Measurements from ENCODE around the gene CKMT2.

Gene CKMT2

GRCh38 chr5:81216152-81216551 lies 17.0 kb upstream of the CKMT2 start:
- DNase-seq (ENCODE audit: low read depth in 2 of 2), result no peak

GRCh38 chr5:81219389-81219788 lies 13.7 kb upstream of the CKMT2 start:
- no peak for DNase-seq (ENCODE audit: low read depth in 2 of 2)

- DNase-seq (ENCODE audit: low read depth in 2 of 2), result no peak
Observed at GRCh38 chr5:81222285-81222684, 10.8 kb upstream of the CKMT2 start.

- no peak for DNase-seq (ENCODE audit: low read depth in 2 of 2)
Observed at GRCh38 chr5:81225463-81225862, 7.7 kb upstream of the CKMT2 start.

DNA sequence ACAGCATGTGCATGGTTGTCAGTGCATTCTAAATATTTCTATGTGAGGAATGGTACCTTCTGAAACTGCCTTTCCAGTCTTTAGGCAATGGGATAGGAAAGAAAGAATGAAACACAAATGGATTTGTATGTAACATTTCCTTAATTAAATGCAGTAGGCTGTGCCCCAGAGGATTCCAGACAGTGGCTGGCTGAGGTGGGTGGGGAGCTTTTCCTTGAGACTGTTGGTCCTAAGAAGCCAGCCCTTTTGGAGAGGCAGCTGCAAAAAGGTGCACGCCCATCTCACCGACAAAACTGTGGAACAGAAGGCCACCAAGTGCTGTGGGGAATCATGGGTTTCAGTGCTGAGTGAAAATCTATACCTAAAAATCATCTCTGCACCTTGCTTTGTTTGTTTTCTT lies 6.8 kb upstream of the CKMT2 start:
- DNase-seq (ENCODE audit: low read depth in 2 of 2), result no peak

GRCh38 chr5:81226949-81227348 lies 6.2 kb upstream of the CKMT2 start:
- no peak for DNase-seq (ENCODE audit: low read depth in 2 of 2)

- no peak for DNase-seq (ENCODE audit: low read depth in 2 of 2)
Observed at GRCh38 chr5:81228084-81228483, 5.0 kb upstream of the CKMT2 start.

DNA sequence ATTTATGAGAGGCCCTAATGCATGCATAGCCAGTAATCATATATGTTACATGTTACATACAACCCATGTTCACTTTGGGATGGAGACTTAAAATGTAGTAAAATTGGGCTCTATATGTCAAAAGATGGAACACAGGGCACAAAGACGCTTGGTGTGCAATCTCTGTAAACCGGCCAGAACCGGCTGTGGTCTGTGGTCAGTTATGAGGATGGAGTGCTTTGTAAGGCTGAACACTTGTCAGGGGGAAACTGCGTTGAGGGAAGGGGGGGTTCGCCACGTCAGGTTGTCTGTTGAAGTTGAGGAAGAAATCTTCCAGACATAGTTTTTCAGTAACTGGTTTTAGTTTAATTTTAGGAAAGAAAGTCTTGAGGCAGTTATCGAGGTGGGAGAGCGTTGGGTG lies 2.7 kb upstream of the CKMT2 start:
- no peak for DNase-seq (ENCODE audit: low read depth in 2 of 2)

DNA sequence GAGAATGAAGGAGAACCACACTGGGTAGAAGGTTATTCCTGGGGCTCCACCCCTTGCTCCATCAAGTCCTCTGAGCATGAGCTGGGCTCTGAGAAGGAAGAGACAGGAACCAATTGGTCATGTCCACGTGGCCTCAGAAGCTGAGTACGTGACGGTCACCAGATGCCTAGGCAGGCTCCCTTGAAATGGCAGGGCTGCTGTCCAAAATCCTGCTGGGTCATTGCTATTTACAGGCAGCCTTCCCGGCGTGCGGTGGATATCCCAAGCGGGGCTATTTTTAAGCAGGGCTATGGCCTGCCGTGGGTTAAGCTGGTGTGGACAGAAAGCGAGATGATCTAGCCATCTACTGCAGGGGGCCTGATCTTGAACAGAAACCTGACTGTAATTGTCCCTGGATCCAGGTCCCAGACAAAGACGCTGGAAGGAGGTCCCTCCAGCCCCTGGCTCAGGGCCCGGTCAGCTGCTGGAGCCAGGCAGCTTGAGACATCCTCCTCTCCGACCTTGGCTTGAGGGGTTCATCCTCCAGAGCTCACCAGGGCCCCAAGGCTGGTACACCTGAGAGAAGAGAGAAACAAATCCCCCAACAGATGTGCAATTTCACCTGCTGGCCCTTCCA lies 550 bp upstream of the CKMT2 start:
- no peak for DNase-seq (ENCODE audit: low read depth in 2 of 2)

DNA sequence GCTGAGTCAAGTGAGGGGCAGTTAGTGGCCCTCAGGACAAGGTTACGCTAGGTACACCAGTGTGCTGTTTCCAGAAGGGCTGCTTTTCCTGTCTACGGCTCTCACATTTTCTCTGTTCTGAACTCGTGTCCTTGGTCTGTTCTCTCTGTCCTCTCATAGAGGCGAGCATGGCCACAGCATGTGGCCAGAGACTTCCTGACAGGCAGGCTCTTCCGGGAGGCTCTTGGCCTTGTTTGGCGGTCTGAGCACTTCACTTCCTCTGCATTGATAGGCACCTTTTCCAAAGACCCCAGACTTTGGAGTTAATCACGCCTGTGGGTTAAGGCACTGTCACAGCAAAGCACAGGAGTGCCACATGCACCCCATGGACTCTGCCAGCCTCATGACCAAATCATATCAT lies 1.2 kb downstream of the CKMT2 start:
- no peak for DNase-seq (ENCODE audit: low read depth in 2 of 2)

GRCh38 chr5:81234801-81235200 lies 1.7 kb downstream of the CKMT2 start:
- DNase-seq (ENCODE audit: low read depth in 2 of 2), result no peak

GRCh38 chr5:81235287-81236072 lies 2.4 kb downstream of the CKMT2 start:
- no peak for DNase-seq (ENCODE audit: low read depth in 2 of 2)

DNA sequence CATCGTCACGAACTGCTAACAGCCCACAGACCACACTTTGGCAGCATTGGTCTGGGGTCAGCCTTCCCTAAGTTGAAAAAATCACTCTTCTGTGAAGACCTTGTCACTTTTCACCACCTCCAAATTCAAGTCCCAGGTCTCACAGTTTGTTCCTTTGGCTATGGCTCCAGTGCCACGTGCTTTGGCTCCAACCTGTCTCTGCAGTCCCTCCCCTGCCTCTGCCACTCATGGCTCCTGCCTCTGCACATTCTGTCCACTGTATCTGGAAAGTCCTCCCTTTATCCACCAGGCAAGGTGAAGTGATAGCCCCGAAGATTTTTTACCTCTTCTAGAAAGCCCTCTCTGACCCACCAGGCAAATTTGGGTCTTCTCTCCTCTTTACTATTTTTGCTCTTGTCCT lies 5.3 kb downstream of the CKMT2 start:
- DNase-seq (ENCODE audit: low read depth in 2 of 2), result no peak

DNA sequence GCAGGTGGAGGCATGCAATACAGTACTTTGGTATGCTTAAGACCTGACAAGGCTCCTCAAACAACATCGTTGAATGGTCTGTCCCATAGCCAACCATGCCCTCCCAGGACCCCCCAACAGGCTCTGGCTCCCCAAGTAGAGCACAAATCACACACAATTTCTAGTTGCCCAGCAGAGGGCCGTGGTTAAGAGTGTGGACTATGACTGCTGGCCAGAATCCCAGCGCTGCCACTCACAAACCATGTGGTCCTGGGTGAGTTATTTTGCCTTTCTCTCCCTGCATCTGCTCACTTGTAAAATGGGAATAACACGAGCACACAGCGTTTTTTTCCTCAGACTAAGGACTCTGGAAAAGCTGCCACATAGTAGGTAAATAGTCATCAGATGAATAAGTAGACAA lies 6.5 kb downstream of the CKMT2 start:
- DNase-seq (ENCODE audit: low read depth in 2 of 2), result no peak

GRCh38 chr5:81241001-81241400 lies 7.9 kb downstream of the CKMT2 start:
- DNase-seq (ENCODE audit: low read depth in 2 of 2), result no peak

DNA sequence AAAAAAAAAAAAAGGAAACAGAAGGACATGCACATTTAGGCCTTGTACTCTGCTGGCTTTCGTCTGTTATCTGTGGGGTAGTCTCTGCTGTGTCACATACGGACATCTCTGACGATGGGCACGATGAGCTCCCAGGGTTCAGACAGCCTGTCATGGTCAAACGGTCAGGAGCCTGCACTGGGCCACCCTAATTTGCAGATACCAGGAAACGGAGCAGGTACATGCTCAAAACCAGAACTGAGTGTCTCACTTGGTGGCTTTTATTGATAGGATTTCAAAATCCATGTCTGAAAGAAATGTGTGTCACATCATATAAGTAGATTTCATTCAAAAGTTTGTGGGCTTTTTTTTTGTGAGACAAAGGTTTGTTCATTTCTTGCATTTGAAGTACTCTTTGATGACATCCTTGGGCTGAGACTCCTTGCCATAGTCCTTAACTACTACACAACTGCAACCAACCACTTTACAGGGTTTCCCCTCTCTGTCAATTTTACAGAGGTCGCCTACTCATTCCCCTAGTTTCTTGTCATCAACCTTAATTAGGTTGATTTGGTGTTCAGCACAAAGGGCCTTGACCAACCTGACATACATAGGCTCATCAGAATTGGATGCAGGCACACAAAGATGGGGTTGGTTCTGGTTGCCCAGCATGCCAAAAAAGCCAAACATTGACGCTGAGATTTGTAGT lies 9.0 kb downstream of the CKMT2 start:
- DNase-seq (ENCODE audit: low read depth in 2 of 2), result no peak

DNA sequence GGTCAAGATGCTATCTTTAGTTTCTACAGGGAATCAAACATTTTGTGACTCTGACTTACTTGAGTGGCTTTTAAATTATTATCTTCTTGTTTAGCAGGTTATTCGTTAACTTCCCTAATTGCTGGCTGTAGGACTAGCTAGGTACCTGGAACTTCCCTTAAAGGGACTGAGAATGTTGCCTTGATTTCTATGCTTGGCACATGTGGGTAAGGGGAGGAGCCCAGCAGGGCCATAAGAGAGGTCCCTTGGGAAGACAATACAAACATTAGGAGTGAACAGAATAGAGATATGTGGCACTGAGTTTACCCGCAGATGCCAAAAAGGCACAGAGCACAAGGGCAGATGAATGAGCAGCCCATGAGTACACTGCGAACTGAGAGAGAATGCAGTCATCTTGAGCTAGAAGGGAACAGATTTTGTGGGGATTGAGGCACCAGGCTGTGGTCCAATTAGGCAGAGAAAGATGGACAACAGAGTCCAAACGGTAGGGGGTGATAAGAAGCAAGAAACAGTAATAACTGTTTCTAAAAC lies 9.8 kb downstream of the CKMT2 start:
- no peak for DNase-seq (ENCODE audit: low read depth in 2 of 2)

GRCh38 chr5:81244451-81244850 lies 11.3 kb downstream of the CKMT2 start:
- DNase-seq (ENCODE audit: low read depth in 2 of 2), result no peak

DNA sequence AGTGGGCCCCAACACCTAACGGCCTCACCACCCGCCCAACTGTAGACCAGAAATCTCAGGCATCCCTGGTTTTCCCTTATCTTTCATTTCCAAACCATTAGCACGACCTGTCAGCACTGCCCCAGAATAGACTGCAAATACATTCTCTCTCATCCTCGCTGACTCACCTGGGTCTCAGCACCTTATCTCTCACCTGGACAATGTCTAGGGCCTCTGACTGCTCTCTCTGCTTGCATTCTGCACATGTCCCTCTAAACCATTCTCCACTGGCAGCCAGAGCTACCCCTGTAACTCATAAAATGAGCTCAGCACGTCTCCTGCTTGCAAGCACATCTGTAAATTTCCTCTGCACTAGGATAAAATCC lies 12.7 kb downstream of the CKMT2 start:
- DNase-seq (ENCODE audit: low read depth in 2 of 2), result no peak

- DNase-seq (ENCODE audit: low read depth in 2 of 2), result no peak
Observed at GRCh38 chr5:81246697-81247096, 13.6 kb downstream of the CKMT2 start.

GRCh38 chr5:81247441-81247972 lies 14.4 kb downstream of the CKMT2 start:
- peak; percentile 15 to 20 for DNase-seq (ENCODE audit: low read depth in 2 of 2)

DNA sequence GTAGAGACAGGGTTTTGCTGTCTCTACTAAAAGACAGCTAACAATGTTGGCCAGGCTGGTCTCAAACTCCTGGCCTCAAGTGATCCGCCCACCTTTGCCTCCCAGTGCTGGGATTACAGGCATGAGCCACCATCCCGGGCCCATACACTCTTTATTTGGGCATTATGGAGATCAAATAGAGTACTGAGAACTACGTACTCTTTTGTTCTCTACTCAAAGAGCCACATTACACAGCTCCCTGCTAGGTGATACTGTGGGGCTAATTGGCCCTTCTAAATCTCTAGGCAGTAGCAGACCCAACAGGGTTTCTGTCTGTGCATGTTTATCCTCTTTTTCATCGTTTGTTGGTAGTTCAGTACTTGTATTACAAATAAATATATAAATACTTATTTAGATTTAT lies 16.1 kb downstream of the CKMT2 start:
- no peak for DNase-seq (ENCODE audit: low read depth in 2 of 2)

- no peak for DNase-seq (ENCODE audit: low read depth in 2 of 2)
Observed at GRCh38 chr5:81250004-81250403, 16.9 kb downstream of the CKMT2 start.

Measured in fibroblast of skin of left biceps (primary cell).